RWPE2 (cell line): ENCODE results near the gene YIPF3.
"Not testable (repeated sequence)": the region's sequence is repeated elsewhere in the genome, so short reads cannot be mapped to it uniquely, and the experiment has no call there.

Experiments
- ATAC-seq: fragments of 200-7000 bp; cut with Tn5 transposase; 3 replicates; pipeline ENCODE4 v1.9.1; 2021; ENCODE audit warnings: low read depth
- DNase-seq: peaks from one replicate; pipeline ENCODE4 v3.0.0-alpha.2; 2020; ENCODE audit warnings: low spot score
- H3K27ac ChIP-seq: fragments of 450-650 bp; 2 replicates; pipeline ENCODE4 v1.5.1; 2017; ENCODE audit warnings: mild to moderate bottlenecking; ENCODE audit not compliant: poor library complexity, severe bottlenecking
- H3K27me3 ChIP-seq: fragments of 250-450 bp; sonication (Bioruptor Pico); 2 replicates; pipeline ENCODE4 v1.5.1; 2021; ENCODE audit warnings: mild to moderate bottlenecking, moderate library complexity; ENCODE audit not compliant: insufficient read depth, poor library complexity, severe bottlenecking
- H3K36me3 ChIP-seq: fragments of 250-450 bp; sonication (Bioruptor Pico); 2 replicates; pipeline ENCODE4 v1.5.1; 2020; ENCODE audit warnings: low read depth, mild to moderate bottlenecking, moderate library complexity
- H3K4me1 ChIP-seq: fragments of 250-450 bp; sonication (Bioruptor Pico); 2 replicates; pipeline ENCODE4 v1.5.1; 2021; ENCODE audit warnings: mild to moderate bottlenecking, moderate library complexity; ENCODE audit not compliant: insufficient read depth, poor library complexity, severe bottlenecking
- H3K4me3 ChIP-seq: fragments of 250-450 bp; sonication (Bioruptor Pico); 2 replicates; pipeline ENCODE4 v1.5.1; 2021; ENCODE audit warnings: mild to moderate bottlenecking, moderate library complexity; ENCODE audit not compliant: severe bottlenecking
- H3K9me3 ChIP-seq: fragments of 250-450 bp; sonication (Bioruptor Pico); 2 replicates; pipeline ENCODE4 v1.5.1; 2021; ENCODE audit warnings: mild to moderate bottlenecking, moderate library complexity; ENCODE audit not compliant: severe bottlenecking
- TF ChIP-seq, protein P1 (sequence below): fragments of 450-650 bp; IDR thresholded peaks from one replicate; pipeline ENCODE4 v1.5.1; 2017; ENCODE audit warnings: mild to moderate bottlenecking, moderate library complexity; ENCODE audit not compliant: poor library complexity, severe bottlenecking

The YIPF3 gene

DNA sequence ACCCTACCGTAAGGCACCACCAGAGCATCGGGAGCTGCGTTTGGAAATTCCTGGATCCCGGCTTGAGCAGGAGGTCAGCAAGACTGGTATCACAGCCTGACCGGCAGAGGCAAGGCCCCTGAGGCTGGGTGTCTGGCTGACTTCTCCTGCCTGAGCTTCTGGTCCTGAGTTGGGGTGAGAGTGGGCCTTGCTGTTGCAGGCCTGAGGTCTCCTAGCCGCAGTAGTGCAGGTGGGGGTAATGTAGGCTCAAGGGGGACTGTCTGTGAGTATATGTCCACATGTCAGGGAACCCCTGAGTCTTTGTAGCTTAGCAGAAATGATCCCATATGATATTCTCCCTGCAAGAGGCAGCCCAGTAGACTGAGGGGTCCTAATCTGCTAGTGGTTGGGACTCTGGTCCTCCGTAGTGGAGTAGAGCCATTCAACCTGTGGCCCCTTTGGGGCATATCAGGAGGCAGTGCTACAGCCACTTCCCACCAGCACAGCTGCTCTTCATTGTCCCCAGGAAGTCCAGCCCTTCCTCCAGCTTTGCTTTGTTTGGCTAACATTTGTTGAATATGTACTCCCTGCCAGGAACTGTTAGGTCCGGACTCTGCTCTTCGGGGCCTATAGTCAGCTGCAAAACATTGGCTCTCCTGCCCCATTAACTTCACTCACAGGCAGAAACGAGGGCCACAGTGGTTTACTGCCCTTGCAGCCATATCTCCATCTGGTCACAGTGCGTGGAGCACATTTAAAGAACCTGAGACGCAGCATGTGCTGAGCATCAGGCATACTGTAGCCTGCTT lies 17.5 kb downstream of the YIPF3 start:
- no peak for DNase-seq
- TF ChIP-seq, protein P1, sequence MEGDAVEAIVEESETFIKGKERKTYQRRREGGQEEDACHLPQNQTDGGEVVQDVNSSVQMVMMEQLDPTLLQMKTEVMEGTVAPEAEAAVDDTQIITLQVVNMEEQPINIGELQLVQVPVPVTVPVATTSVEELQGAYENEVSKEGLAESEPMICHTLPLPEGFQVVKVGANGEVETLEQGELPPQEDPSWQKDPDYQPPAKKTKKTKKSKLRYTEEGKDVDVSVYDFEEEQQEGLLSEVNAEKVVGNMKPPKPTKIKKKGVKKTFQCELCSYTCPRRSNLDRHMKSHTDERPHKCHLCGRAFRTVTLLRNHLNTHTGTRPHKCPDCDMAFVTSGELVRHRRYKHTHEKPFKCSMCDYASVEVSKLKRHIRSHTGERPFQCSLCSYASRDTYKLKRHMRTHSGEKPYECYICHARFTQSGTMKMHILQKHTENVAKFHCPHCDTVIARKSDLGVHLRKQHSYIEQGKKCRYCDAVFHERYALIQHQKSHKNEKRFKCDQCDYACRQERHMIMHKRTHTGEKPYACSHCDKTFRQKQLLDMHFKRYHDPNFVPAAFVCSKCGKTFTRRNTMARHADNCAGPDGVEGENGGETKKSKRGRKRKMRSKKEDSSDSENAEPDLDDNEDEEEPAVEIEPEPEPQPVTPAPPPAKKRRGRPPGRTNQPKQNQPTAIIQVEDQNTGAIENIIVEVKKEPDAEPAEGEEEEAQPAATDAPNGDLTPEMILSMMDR: no peak
- Histone ChIP-seq H3K36me3 (peaks cover 56% of the 10 kb centered on the region), H3K4me3 (no peak overlapping the region), H3K27ac (no peak overlapping the region), H3K9me3 (no peaks in the 10 kb centered on the region), H3K27me3 (no peaks in the 10 kb centered on the region), H3K4me1 (peaks cover 30% of the 10 kb centered on the region)
- ATAC-seq: no peak

DNA sequence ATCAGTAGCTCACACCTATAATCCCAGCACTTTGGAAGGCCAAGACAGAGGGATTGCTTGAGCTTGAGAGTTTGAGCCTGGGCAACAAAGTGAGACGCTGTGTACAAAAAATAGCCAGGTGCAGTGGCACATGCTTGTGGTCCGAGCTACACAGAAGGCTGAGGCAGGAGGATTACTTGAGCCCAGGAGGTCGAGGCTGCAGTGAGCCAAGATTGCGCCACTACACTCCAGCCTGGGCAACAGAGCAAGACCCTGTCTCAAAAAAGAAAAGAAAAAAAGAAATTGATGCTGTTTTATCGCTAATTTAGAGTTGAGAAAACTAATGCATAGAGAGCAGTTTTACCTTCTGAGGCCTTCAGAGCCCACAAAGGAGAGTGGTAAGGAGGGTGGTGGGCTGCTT lies 18.4 kb downstream of the YIPF3 start:
- peaks cover 51% of the 10 kb centered on the region for H3K36me3 ChIP-seq

DNA sequence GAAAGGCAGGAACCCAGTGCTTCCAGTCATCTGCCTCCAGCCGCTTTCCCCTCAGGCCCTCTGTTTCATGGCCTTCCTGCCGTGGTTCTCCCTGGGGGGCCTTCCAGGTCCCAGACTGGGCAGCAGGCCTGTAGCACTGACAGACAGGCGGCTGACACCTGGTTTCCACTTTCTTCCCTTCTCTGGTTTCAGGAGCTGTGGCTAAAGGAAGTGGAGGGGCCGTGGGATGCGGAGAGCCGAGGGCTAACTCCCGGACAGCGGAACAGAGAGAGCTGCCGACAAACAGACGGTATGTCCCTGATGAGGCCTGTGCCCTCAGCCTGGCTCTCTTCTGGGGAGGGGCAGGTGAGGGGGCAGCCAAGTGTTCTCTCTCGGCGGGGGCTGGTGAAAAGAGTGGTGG lies 19.0 kb downstream of the YIPF3 start:
- DNase-seq (no peak), ATAC-seq (no peak)
- Histone ChIP-seq H3K27ac (no peak overlapping the region), H3K9me3 (no peaks in the 10 kb centered on the region), H3K4me1 (peaks cover 45% of the 10 kb centered on the region), H3K36me3 (peaks cover 49% of the 10 kb centered on the region), H3K27me3 (no peaks in the 10 kb centered on the region), H3K4me3 (no peak overlapping the region)
- TF ChIP-seq, protein P1: no peak

More for the DNA sequence above, 18.4 kb downstream of the YIPF3 start:
- not testable (repeated sequence) for ATAC-seq, H3K27me3 ChIP-seq, H3K4me3 ChIP-seq, H3K27ac ChIP-seq, H3K9me3 ChIP-seq, DNase-seq
- peaks cover 39% of the 10 kb centered on the region for H3K4me1 ChIP-seq

DNA sequence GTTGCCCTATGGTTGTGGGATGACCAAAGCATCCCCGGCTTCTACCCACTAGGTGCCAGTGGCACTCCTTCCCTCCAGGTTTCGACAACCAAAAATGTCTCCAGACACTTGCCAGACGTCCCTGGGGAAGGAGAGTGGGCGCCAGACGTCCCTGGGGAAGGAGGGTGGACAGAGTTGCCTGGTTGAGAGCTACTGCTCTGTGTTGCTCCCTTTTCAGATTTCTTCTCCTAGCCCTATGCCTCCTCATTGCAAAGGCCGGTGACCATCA lies 19.7 kb downstream of the YIPF3 start:
- TF ChIP-seq, protein P1: no peak
- Histone ChIP-seq H3K27me3 (no peaks in the 10 kb centered on the region), H3K4me1 (peaks cover 51% of the 10 kb centered on the region), H3K9me3 (no peaks in the 10 kb centered on the region), H3K27ac (no peak overlapping the region), H3K4me3 (no peak overlapping the region), H3K36me3 (peaks cover 45% of the 10 kb centered on the region)
- ATAC-seq (no peak), DNase-seq (no peak)

DNA sequence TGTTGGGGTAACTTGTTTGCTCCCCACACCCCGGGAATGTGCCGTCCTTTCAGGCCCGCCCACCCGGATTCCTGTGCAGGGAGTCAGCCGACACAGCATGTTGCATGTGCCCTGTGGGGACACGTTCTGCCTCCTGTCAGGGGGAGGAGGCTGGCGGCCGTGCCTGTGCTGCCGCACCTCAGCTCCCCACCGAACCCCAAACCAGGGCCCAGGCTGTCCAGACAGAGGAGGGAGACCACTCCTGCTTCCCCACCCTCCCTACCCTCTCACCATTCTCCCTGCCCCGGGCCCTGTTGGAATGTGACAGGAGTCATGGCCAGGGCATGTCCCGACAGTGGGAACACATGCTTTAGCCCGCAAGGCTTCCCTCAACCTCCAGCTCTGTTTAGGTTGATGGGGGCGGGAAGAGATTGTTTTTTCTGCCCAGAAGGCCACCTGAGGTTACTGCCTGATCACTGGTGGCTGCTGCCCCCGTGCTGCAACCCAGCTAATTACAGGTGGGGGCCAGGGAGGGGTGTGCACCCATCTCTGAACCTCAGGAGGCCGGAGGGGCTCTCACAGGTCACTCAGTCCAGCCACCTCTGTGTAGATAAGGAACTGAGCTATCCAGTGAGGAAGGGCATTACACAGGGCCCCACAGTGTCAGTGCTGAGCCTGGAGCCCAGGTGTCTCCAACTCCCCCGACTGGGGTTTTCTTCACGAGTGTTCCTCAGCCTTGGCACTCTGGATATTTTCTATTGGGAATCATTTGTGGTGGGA lies 20.2 kb downstream of the YIPF3 start:
- TF ChIP-seq, protein P1: peak; percentile 95
- H3K4me3 ChIP-seq: no peak overlapping the region
- no peaks in the 10 kb centered on the region for H3K9me3 ChIP-seq
- H3K27ac ChIP-seq: no peak overlapping the region
- DNase-seq: peak; percentile 93
- no peaks in the 10 kb centered on the region for H3K27me3 ChIP-seq
- peaks cover 46% of the 10 kb centered on the region for H3K36me3 ChIP-seq
- ATAC-seq: peak; percentile 68
- peaks cover 56% of the 10 kb centered on the region for H3K4me1 ChIP-seq
